GM19463 (cell line): ENCODE results near the gene HMBS.
A peak's percentile ranks its signal among the peaks of the same experiment; 100 is the strongest.
"Not testable (repeated sequence)": the region's sequence is repeated elsewhere in the genome, so short reads cannot be mapped to it uniquely, and the experiment has no call there.

Experiments
- ATAC-seq: cut with Tn5 transposase; IDR thresholded peaks from one replicate; pipeline ENCODE4 v1.9.1; 2021; ENCODE audit warnings: mild to moderate bottlenecking, moderate library complexity; ENCODE audit not compliant: unreplicated experiment

HMBS gene

DNA sequence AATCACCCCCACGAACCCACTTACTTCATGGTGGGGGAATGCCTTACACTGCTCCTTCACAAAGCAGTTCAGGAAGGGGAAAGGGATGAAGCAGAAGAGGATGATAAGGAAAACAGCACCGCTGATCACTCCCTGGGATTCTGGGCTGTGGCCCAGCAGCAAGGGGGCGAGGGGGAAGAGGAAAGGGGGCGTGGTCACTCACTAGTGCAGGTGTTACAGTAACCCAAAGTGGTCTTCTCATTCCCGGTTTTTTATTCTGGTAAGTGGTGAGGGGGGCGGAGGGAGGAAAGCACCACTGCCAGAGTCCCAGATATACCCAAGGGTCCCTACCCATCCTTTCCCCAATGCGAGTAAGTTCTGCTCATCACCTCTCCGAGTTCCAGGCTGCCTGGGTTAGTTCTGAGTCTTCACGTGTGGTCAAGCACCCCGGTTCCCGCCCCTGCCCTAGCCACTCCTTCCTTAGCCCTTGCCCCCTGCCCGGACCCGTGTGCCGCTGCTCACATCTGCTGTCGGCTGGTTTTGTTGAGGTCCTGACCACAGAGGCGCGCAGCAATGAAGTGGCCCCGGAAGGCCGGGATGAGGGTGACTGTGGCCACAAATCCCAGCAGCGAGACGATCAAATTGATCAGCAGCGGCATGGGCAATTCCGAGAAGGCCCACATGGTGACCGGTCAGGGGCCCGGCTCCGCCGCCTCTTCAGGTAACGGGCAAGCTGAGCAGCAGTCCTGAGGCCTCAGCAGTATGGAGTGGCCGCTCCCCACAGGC is 16.5 kb downstream of the HMBS start:
- peak; percentile 14 for ATAC-seq

- ATAC-seq, result peak; percentile 86
Observed at GRCh38 chr11:119101759-119102423, 17.2 kb downstream of the HMBS start, which contains the start of gene DPAGT1. Gene DPAGT1 (minus strand): TSS chr11:119101853. CDS start chr11:119101655, 198 bp downstream.

- not testable (repeated sequence) for ATAC-seq
Observed at GRCh38 chr11:119103161-119103664, 18.5 kb downstream of the HMBS start.

GRCh38 chr11:119103793-119104192 is 19.1 kb downstream of the HMBS start:
- no peak for ATAC-seq

- peak; percentile 79 for ATAC-seq
Observed at GRCh38 chr11:119106564-119107537, 22.2 kb downstream of the HMBS start, which contains the start of gene C2CD2L. Gene C2CD2L (plus strand): TSS chr11:119107344. CDS start chr11:119107742, 398 bp downstream.

GRCh38 chr11:119107538-119108145 is 23.0 kb downstream of the HMBS start:
- peak; percentile 23 for ATAC-seq

DNA sequence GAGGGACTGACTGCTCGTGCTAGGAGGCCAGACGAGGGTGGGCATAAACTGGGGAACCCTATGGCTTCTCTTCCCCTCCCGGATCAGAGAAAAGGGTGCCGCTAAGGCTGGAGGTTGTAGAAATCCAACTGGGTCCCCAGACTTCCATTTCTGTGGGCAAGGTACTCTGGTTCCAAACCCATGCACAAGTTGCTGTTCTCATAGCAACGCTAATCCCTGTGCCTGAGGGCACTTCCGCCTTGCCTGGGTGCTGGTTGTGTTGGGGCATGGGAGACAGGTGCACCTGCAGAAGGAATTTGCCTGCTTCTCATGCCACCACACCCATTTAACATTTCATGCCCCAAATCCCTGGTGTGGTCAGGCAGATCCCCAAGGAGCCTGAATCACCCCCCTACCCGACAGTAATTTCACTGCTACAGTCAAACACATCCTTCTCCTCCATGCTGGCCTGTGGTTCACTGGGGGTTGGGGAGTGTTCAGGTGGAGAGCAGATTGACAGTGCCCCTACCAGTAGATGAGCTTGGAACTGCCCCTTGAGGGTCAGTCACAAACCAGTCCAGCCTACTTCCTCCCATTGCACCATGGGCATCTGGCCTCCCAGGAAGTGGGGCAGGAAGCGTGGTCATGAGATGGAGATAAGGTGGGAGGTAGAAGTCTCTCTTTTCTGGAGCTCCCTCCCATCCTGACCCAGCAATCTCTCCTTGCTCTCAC is 23.6 kb downstream of the HMBS start:
- ATAC-seq, result peak; percentile 8

DNA sequence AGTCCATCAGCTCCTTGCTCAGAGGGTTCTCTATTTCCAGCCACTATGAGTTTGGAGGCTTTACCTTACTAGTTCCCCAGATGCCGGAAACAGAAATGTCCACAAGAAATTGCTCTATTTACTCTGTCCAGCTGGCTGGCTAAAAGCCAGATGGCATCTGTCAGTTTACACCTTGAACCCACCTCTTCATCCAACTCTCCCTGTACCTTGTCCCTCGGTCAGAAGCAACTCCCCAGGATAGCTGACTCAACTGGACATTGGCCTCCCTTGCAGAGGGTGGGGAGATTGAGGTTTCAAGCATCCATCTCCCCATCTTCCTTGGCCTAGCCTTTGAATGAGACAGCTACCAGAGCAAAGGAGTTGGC is 24.2 kb downstream of the HMBS start:
- no peak for ATAC-seq

- no peak for ATAC-seq
Observed at GRCh38 chr11:119109843-119110242, 25.2 kb downstream of the HMBS start.

- no peak for ATAC-seq
Observed at GRCh38 chr11:119110439-119110838, 25.8 kb downstream of the HMBS start.

DNA sequence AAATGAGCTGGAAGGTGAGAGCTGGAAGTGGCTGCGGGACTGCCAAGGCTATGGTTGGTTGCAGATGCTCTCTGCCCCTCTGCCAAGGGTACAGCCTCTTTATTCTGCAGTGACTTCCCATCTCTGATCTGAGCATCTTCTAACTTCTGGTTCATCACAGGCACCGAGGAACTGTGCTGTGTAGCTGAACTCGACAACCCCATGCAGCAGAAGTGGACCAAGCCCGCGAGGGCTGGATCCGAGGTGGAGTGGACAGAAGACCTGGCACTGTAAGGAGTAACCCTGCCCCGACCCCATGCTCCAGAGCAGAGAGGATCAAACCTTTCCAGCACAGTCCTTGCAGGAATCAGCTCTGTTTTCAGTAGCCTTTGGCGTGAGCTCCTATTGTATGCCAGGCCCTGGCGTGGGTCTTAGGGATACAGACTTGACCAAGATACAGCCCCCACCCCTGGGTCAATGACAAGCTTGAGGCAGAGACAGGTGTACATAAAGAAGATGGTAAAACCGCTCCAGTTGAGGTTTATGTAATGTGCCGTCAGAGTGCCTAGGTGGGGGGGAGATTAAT is 26.8 kb downstream of the HMBS start:
- no peak for ATAC-seq

DNA sequence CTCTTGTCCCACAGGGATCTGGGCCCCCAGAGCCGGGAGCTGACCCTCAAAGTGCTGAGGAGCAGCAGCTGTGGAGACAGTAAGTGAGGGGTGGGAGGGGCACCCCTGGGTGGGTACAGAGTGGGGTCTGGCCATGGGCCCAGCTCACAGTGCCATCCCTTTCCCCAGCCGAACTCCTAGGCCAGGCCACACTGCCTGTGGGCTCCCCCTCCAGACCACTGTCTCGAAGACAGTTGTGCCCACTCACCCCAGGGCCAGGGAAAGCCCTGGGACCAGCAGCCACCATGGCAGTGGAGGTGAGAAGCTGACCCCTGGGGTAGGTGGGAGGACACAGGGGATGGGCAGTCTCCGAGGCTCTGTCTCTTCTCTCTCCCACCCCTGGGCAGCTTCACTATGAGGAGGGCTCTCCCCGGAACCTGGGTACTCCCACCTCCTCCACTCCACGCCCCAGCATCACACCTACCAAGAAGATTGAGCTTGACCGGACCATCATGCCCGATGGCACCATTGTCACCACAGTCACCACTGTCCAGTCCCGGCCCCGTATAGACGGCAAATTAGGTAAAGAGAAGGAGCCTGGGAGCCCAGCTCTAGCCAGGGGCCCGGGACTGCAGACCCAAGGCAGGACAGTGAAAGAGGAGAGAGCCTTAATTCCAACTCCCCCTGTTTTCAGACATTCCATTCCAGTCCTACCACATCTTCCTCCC is 27.8 kb downstream of the HMBS start:
- no peak for ATAC-seq

DNA sequence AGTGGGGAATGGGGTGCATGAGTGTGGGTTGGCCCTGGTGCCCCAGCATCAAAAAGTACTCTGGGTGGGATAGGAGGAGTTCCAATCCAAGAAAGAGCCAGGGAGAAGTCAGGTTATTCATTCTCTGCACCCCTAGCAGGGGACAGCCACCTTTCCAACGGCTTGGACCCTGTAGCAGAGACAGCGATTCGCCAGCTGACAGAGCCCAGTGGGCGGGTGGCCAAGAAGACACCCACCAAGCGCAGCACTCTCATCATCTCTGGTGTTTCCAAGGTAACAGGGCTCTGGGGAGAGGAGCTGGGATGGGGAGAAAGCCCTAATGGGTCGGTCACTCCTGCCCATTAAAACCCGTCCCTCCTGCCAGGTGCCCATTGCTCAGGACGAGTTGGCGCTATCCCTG is 29.0 kb downstream of the HMBS start:
- no peak for ATAC-seq

DNA sequence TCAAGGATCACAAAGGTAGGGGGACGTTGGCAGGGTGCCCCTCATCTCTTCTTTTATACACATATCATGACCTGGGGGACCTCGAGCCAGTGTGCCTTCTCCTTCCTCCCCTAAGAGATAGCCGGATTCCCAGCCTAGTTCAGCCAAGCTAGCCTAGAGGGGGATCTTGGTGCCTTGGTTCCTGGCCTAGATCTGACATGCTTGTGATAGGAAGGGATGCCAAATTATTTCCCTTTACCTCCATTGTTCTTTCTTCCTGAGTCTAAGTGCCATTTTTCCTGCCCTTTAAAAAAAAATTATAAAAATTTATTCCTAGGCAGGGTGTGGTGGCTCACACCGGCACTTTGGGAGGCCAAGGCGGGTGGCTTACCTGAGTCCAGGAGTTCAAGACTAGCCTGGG is 29.7 kb downstream of the HMBS start:
- no peak for ATAC-seq

GRCh38 chr11:119115484-119116234 is 31.0 kb downstream of the HMBS start:
- ATAC-seq, result no peak

GRCh38 chr11:119116235-119116594 is 31.5 kb downstream of the HMBS start:
- no peak for ATAC-seq

DNA sequence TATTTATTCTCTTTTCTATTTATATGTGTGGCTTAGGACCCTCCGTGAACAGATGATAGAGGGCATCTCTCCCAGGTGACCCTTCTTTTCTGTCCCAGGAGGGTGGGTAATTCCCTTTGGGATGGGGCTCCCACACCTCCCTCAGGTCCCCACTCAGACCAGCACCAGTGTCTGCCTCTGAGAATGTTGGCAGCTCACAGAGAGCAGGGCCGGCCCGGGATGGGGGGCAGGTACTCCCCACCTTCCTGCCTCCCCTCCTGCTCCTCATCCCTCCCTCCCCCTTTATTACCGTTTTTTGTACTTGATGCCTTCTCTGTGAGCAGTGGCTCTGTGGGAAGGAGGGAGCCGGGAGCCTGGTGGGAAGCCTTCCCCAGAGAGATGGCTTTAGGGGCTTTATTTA is 31.9 kb downstream of the HMBS start:
- ATAC-seq, result no peak

GRCh38 chr11:119117004-119117706 is 32.5 kb downstream of the HMBS start:
- no peak for ATAC-seq
